Uterus (tissue), 4 donors: ENCODE results near the gene GPR152. TPM values are rescaled to one million over a fixed set of nuclear protein-coding genes. Genes with fewer than 3 reads are reported as not detected.

ENCODE experiments used
- DNase-seq, 2 donors: peaks; one replicate each; pipeline ENCODE4 v3.0.0-alpha.2; 2019 to 2020
- H3K27ac ChIP-seq, 2 donors: fragments of 200-600 bp; sonication (generic); 1 replicate in 1 of 2; 2 replicates in 1 of 2; pipeline ENCODE4 v1.5.1; 2016 to 2018
- H3K27me3 ChIP-seq, 2 donors: fragments of 200-600 bp; sonication (generic); one replicate each; pipeline ENCODE4 v1.5.1; 2018 to 2019; ENCODE audit warnings: control low read depth in 1 of 2
- H3K36me3 ChIP-seq, 2 donors: fragments of 200-600 bp; sonication (generic); one replicate each; pipeline ENCODE4 v1.5.1; 2019; ENCODE audit warnings: control low read depth in 1 of 2
- H3K4me1 ChIP-seq, 2 donors: fragments of 200-600 bp; sonication (generic); one replicate each; pipeline ENCODE4 v1.5.1; 2018 to 2019; ENCODE audit warnings: control low read depth in 1 of 2
- H3K4me3 ChIP-seq, 2 donors: fragments of 200-600 bp; sonication (generic); 1 replicate in 1 of 2; 2 replicates in 1 of 2; pipeline ENCODE4 v1.5.1; 2018 to 2019; ENCODE audit warnings: mild to moderate bottlenecking in 1 of 2
- H3K9me3 ChIP-seq, 2 donors: fragments of 200-600 bp; sonication (generic); one replicate each; pipeline ENCODE4 v1.5.1; 2019; ENCODE audit warnings: control low read depth in 1 of 2
- POLR2A ChIP-seq, 2 donors: fragments of 450-650 bp; IDR thresholded peaks; one replicate each; pipeline ENCODE4 v1.6.1; 2016; ENCODE audit warnings: antibody characterized with exemption in 2 of 2, mild to moderate bottlenecking in 1 of 2, moderate library complexity in 1 of 2
- intact Hi-C: fragments of 100-400 bp; cut with DNase I; formaldehyde crosslinking; loops from one replicate; pipeline ENCODE4 v1.15.1; 2023; ENCODE audit warnings: low total_unique reads
- total RNA-seq, 4 donors: library from RNA; depleted of rRNA in 3 of 4; stranded (reverse); fragments of >200 nt in 3 of 4; gene quantifications; one replicate each; pipeline versions ENCODE4 v1.1.0 to v1.2.4, GENCODE V29; 2014 to 2023
- TF ChIP-seq, protein P1 (sequence below), 4 experiments: fragments of 200-600 bp in 2 of 4; fragments of 450-650 bp in 2 of 4; sonication (generic) in 2 of 4; IDR thresholded peaks; one replicate each; pipeline ENCODE4 v1.5.1; 2016 to 2019; ENCODE audit warnings: antibody characterized with exemption in 4 of 4, mild to moderate bottlenecking in 2 of 4, moderate library complexity in 1 of 4
- donor health status: DM: yes; HTN: yes; CAD: no.

The GPR152 gene
- total RNA-seq, 4 donors from 2014 or later, result not detected

DNA sequence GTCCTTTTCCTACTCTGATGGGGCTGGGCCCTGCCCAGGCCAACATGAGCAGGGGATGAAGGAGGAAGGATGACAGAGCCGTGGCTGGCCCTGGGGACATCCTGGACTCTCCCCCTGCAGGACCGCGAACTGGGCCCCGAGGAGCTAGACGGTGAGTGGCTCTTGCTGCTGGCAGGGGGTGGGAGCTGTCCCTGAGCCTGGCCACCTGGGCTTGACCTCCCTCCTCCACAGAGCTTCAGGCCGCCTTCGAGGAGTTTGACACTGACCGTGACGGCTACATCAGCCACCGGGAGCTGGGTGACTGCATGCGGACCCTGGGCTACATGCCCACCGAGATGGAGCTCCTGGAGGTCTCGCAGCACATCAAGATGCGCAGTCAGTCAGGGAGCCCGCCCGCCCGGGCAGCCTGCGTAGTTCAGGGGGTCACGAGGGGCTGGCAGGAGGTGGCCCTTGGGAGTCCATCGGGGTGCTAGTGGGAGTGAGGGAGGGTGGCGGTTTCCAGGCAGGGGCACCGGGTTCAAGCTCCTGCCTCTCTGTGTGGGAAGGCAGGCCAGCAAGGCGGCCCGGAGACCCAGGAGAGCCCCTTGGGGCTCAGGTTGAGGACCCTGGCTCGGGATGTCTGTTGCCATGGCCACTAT, 3.7 kb upstream of the GPR152 start:
- Histone ChIP-seq H3K36me3 (no peaks in the 10 kb centered on the region), H3K9me3 (no peaks in the 10 kb centered on the region), H3K4me3 (no peak overlapping the region), H3K27ac (no peak overlapping the region), H3K4me1 (no peaks in the 10 kb centered on the region), H3K27me3 (no peaks in the 10 kb centered on the region)
- intact Hi-C loops, result no loop called here
- no peak for TF ChIP-seq POLR2A (IDR thresholded peaks at IDR 0.05)
- TF ChIP-seq, protein P1, sequence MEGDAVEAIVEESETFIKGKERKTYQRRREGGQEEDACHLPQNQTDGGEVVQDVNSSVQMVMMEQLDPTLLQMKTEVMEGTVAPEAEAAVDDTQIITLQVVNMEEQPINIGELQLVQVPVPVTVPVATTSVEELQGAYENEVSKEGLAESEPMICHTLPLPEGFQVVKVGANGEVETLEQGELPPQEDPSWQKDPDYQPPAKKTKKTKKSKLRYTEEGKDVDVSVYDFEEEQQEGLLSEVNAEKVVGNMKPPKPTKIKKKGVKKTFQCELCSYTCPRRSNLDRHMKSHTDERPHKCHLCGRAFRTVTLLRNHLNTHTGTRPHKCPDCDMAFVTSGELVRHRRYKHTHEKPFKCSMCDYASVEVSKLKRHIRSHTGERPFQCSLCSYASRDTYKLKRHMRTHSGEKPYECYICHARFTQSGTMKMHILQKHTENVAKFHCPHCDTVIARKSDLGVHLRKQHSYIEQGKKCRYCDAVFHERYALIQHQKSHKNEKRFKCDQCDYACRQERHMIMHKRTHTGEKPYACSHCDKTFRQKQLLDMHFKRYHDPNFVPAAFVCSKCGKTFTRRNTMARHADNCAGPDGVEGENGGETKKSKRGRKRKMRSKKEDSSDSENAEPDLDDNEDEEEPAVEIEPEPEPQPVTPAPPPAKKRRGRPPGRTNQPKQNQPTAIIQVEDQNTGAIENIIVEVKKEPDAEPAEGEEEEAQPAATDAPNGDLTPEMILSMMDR (IDR thresholded peaks at IDR 0.05), result no peak
- peak in 1 of 2 donors; percentile 14 for DNase-seq

DNA sequence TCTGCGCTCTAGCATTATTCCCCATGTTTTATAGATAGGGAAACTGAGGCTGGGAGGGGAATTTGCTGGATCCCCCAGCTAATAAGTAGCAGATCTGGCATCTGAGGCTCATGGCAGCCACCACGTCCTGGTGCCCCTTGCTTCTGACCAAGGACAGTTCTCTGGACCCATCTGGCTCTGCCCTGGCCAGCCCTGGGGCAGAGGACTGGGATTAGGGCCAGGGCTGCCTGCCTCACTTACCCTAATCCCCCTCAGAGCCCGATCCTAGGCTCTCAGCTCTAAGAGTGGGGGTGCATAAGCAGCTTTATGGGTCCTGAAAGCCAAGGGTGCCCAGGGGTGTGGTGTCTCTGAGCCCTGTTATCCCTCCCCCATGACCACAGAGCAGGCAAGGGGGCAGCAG, 2.5 kb upstream of the GPR152 start, which contains the start of gene CABP4:
CABP4 (plus strand) TSS at position 301 of the 400 bp plus-strand sequence; CDS start at position 371, 70 bp downstream.
- H3K4me3 ChIP-seq, result no peak within 1 kb of the TSS
- H3K27me3 ChIP-seq, result no peaks in the 10 kb centered on the region
- no peaks in the 10 kb centered on the region for H3K4me1 ChIP-seq
- no peak for DNase-seq
- intact Hi-C loops, result no loop called here
- H3K27ac ChIP-seq, result no peak within 1 kb of the TSS
- H3K9me3 ChIP-seq, result no peaks in the 10 kb centered on the region
- no peaks in the 10 kb centered on the region for H3K36me3 ChIP-seq
- no peak for TF ChIP-seq POLR2A (IDR thresholded peaks at IDR 0.05)
- TF ChIP-seq, protein P1 (IDR thresholded peaks at IDR 0.05), result no peak

DNA sequence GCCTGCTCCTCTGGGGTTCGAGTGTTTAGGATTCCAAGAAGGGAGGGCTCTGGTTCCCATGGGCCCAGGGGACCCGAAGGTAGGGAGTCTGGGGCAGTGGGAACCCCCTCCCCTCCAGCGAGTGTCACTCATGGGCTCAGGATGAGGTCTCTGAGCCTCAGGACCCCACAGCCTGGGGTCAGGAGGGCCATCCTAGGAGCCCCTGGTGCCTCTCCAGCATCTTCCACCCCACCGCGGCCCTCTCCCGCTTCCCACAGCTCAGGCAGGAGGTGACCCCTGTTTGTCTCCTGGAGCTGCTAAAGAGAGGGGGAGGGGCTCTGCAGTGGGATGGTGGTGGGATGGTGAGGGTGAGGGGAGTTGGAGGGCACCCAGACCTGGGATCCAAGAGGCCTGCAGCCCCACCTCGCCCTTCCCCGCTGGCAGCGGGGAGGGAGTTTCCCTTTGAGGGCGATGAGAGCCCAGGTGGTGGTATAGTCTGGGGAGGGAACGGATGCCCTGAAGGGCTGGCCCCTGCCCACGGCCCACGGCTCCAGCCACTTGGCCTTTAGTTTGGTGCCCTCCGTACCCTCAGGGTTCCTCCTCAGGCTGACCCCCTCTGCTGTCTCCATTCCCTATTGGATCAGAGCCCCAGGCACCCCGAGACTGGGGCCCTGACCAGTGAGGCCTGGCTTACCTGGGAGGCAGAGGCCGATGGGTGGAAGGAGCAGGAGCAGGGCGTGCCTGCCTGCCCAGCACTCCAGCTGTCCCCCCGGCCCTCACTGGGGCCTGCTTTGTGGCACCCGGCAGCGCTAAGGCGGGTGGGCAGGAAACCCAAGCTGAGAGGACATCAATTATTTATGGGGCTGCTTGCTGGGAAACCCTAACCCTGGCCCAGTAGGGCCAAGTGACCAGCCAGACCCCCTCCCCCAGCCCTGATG, 1.5 kb upstream of the GPR152 start:
- DNase-seq, result no peak
- TF ChIP-seq POLR2A (IDR thresholded peaks at IDR 0.05), result no peak
- TF ChIP-seq, protein P1 (IDR thresholded peaks at IDR 0.05), result no peak
- Histone ChIP-seq H3K9me3 (no peaks in the 10 kb centered on the region), H3K36me3 (no peaks in the 10 kb centered on the region), H3K4me3 (no peak overlapping the region), H3K27me3 (no peaks in the 10 kb centered on the region), H3K27ac (no peak overlapping the region), H3K4me1 (no peaks in the 10 kb centered on the region)
- intact Hi-C loops, result no loop called here

DNA sequence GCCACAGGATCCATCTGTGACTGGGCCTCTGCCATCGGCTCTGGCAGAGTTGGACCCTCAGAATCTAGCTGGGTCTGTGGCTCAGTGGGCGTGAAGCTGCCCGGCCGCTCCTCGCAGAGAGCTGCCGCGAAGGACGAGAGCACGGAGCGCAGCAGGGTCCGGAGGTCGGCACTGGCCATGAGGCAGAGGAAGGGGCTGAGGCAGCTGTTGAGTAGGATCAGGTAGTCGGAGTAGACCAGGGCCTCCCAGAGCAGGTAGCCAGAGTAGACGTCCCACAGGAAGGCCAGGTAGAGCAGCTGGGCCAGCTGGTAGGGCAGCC, 912 bp downstream of the GPR152 start:
- H3K27me3 ChIP-seq, result no peaks in the 10 kb centered on the region
- no peaks in the 10 kb centered on the region for H3K9me3 ChIP-seq
- H3K27ac ChIP-seq, result no peak overlapping the region
- intact Hi-C loops, result no loop called here
- H3K36me3 ChIP-seq, result no peaks in the 10 kb centered on the region
- DNase-seq, result no peak
- no peak overlapping the region for H3K4me3 ChIP-seq
- no peak for TF ChIP-seq POLR2A (IDR thresholded peaks at IDR 0.05)
- H3K4me1 ChIP-seq, result no peaks in the 10 kb centered on the region

DNA sequence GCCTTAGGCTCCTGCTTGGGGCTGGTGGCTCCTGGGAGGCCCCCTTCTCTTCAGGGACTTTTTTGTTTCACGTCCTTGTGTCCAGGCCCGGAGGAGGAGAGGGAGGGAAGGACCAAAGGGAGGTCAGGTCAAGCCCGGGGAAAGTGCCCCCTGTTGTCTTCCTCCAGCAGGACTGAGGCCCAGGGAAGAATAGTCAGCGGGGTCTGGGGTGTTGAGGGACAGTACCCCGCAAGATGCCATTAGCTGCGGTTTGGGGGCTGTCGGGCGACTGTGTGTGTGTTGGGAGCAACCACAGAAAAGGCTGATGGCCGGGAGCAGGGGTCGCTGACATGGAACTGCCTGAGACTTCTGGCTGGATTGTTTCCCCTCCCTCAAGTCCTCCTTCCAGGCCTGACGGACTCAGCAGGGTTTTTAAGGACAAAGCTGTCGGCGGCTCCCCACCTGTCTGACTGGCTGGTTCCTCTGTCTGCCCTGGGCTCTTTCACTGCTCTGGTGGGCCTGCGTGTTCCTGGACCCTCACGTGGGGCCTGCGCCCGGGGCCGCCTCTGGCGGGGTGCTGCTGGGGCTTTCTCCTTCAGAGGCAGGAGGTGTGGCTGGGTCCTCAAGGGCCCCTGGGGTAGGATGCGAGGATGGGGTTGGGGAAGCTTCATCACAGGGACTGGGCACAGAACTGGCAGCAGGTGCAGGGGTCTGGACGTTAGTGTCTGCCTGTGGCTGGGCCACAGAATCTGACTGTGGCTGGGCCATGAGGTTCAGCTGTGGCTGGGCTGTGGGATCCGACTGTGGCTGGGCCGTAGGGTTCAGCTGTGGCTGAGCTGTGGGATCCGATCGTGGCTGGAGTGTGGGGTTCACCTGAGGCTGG, 1.5 kb downstream of the GPR152 start:
- no peak for DNase-seq
- intact Hi-C loops, result no loop called here
- Histone ChIP-seq H3K36me3 (no peaks in the 10 kb centered on the region), H3K27me3 (no peaks in the 10 kb centered on the region), H3K4me1 (no peaks in the 10 kb centered on the region), H3K4me3 (no peak overlapping the region), H3K9me3 (no peaks in the 10 kb centered on the region), H3K27ac (no peak overlapping the region)
- TF ChIP-seq, protein P1 (IDR thresholded peaks at IDR 0.05), result no peak
- TF ChIP-seq POLR2A (IDR thresholded peaks at IDR 0.05), result no peak
